ENCODE measurements around the gene RPS5. TPM values are rescaled to one million over a fixed set of nuclear protein-coding genes. Genes with fewer than 3 reads are reported as not detected.
A peak's percentile ranks its signal among the peaks of the same experiment; 100 is the strongest.

Gene RPS5
- polyA plus RNA-seq, 2 of the 4 experiments (the other 2 are of a cell fraction): 2,123 to 2,475 TPM

- POLR2A ChIA-PET: interaction anchor here (0.8 kb wide), 1 partner anchor 13 kb away, joined by 3 read pairs; no protein-coding TSS in a partner anchor
- ATAC-seq (no peak), FAIRE-seq (no peak), DNase-seq (ENCODE audit: low read depth in 1 of 2, low spot score in 1 of 2) (no peak)
- H3K27ac ChIP-seq: no peak overlapping the region
- no peak for TF ChIP-seq HOXB13 (CRISPR knock-in tag; IDR thresholded peaks at IDR 0.05; ENCODE audit: low read depth)
- no peak for TF ChIP-seq NR3C1 (IDR thresholded peaks at IDR 0.05)
- no peak for TF ChIP-seq HES2 (IDR thresholded peaks at IDR 0.05)
- TF ChIP-seq BCL3 (IDR thresholded peaks at IDR 0.05): no peak
- TF ChIP-seq E2F6 (IDR thresholded peaks at IDR 0.05; ENCODE audit: borderline replicate concordance, low read depth): no peak
- no peaks in the 10 kb centered on the region for H3K4me1 ChIP-seq
- H3K4me3 ChIP-seq: no peak overlapping the region
- H3K9me3 ChIP-seq: peaks cover 70% of the 10 kb centered on the region
- no peak overlapping the region for H3K4me2 ChIP-seq
- CTCF ChIA-PET: interaction anchor here (0.9 to 1.9 kb wide), 2 partner anchors 13 to 90 kb away, joined by 4 to 8 read pairs; partner anchors contain the start of gene ZBTB45
These were observed 42.7 kb downstream of the RPS5 start for GRCh38 chr19:58429745-58430144.

- ChIA-PET POLR2A (no interaction called here), CTCF (interaction anchor here (0.8 to 1.8 kb wide), 3 partner anchors 9 to 32 kb away, joined by 3 to 5 read pairs (median 4); no protein-coding TSS in a partner anchor)
- no peak for FAIRE-seq
- Histone ChIP-seq H3K4me2 (no peak overlapping the region), H3K4me3 (no peak overlapping the region), H3K27ac (no peak overlapping the region), H3K4me1 (no peaks in the 10 kb centered on the region), H3K9me3 (peaks cover 96% of the 10 kb centered on the region)
- ATAC-seq: no peak
- DNase-seq (ENCODE audit: low read depth in 1 of 2, low spot score in 1 of 2): peak in 1 of 2 experiments; percentile 31
- no peak for TF ChIP-seq RNF2 (IDR thresholded peaks at IDR 0.05; ENCODE audit: borderline replicate concordance, low read depth)
- no peak for TF ChIP-seq NPAS2 (CRISPR knock-in tag; IDR thresholded peaks at IDR 0.05; ENCODE audit: borderline replicate concordance)
- TF ChIP-seq PHF8 (IDR thresholded peaks at IDR 0.05; ENCODE audit: borderline replicate concordance, low read depth): no peak
- no peak for TF ChIP-seq SMC3 (IDR thresholded peaks at IDR 0.05)
- no peak for TF ChIP-seq CHD4 (IDR thresholded peaks at IDR 0.05; ENCODE audit: borderline replicate concordance)
- 71% methylated on average over 2 of the region's 2 CpGs for WGBS (ENCODE audit: missing lambda C conversion rate)
These were observed 47.1 kb downstream of the RPS5 start for GRCh38 chr19:58434217-58434616.

GRCh38 chr19:58439576-58440554, 52.8 kb downstream of the RPS5 start, which contains the start of gene ZNF132:
Gene ZNF132, minus strand, starts transcription at chr19:58440153. Its CDS starts 332 bp downstream, at chr19:58439821.
- Histone ChIP-seq H3K27ac (no peak within 1 kb of the TSS), H3K4me3 (0 out of 3 replicates have a peak within 1 kb of the TSS, but pooled peaks have one; percentile 8), H3K9me3 (peaks cover 82% of the 10 kb centered on the region), H3K4me1 (no peaks in the 10 kb centered on the region), H3K4me2 (0 out of 3 replicates have a peak within 1 kb of the TSS, but pooled peaks have one; percentile 14)
- ATAC-seq (peak; percentile 45 to 76; a peak in 3 of 6 replicates), DNase-seq (ENCODE audit: low read depth in 1 of 2, low spot score in 1 of 2) (peak; percentile 44 to 85), FAIRE-seq (no peak)
- TF ChIP-seq BCL3 (IDR thresholded peaks at IDR 0.05): no peak
- TF ChIP-seq, protein P1, sequence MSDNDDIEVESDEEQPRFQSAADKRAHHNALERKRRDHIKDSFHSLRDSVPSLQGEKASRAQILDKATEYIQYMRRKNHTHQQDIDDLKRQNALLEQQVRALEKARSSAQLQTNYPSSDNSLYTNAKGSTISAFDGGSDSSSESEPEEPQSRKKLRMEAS (IDR thresholded peaks at IDR 0.05): peak; percentile 35; the same call in 1 of the 2 replicates
- ChIA-PET CTCF (interaction anchor here (1.7 kb wide), 1 partner anchor 78 kb away, joined by 4 read pairs; no protein-coding TSS in a partner anchor), POLR2A (no interaction called here)
- 60% methylated on average over 55 of the region's 59 CpGs for WGBS (ENCODE audit: missing lambda C conversion rate)

GRCh38 chr19:58440556-58440955, 53.5 kb downstream of the RPS5 start:
- Histone ChIP-seq H3K4me2 (no peak overlapping the region), H3K4me3 (no peak overlapping the region), H3K27ac (no peak overlapping the region), H3K9me3 (peaks cover 75% of the 10 kb centered on the region), H3K4me1 (no peaks in the 10 kb centered on the region)
- ChIA-PET POLR2A (no interaction called here), CTCF (no interaction called here)
- DNase-seq (ENCODE audit: low read depth in 1 of 2, low spot score in 1 of 2): no peak
- no peak for FAIRE-seq
- WGBS (ENCODE audit: missing lambda C conversion rate): 83% methylated on average over 31 of the region's 31 CpGs
- ATAC-seq: no peak
- TF ChIP-seq NPAS2 (CRISPR knock-in tag; IDR thresholded peaks at IDR 0.05; ENCODE audit: borderline replicate concordance) (no peak), EP300 (IDR thresholded peaks at IDR 0.05) (no peak), RFX5 (IDR thresholded peaks at IDR 0.05) (no peak), RAD21 (conservative IDR thresholded peaks at IDR 0.05 in 1 of 2, IDR thresholded peaks at IDR 0.05 in 1 of 2) (no peak), CBX8 (IDR thresholded peaks at IDR 0.05) (no peak), HOXB13 (CRISPR knock-in tag; IDR thresholded peaks at IDR 0.05; ENCODE audit: low read depth) (no peak), FOSB (CRISPR knock-in tag; IDR thresholded peaks at IDR 0.05) (no peak), RNF2 (IDR thresholded peaks at IDR 0.05; ENCODE audit: borderline replicate concordance, low read depth) (no peak), POLR2A (IDR thresholded peaks at IDR 0.05; ENCODE audit: low read length) (no peak), PBX3 (IDR thresholded peaks at IDR 0.05) (no peak), JUNB (IDR thresholded peaks at IDR 0.05) (no peak), HES2 (IDR thresholded peaks at IDR 0.05) (no peak), BHLHE40 (IDR thresholded peaks at IDR 0.05; ENCODE audit: low read depth, low read length) (no peak)
- TF ChIP-seq, protein P2, sequence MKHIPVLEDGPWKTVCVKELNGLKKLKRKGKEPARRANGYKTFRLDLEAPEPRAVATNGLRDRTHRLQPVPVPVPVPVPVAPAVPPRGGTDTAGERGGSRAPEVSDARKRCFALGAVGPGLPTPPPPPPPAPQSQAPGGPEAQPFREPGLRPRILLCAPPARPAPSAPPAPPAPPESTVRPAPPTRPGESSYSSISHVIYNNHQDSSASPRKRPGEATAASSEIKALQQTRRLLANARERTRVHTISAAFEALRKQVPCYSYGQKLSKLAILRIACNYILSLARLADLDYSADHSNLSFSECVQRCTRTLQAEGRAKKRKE (CRISPR knock-in tag; IDR thresholded peaks at IDR 0.05; ENCODE audit: low read depth): no peak

Measured in A549 (cell line).